HG02571 (cell line): ENCODE results near the gene MRGPRX1.
"Not testable (repeated sequence)": the region's sequence is repeated elsewhere in the genome, so short reads cannot be mapped to it uniquely, and the experiment has no call there.

ENCODE experiments used
- ATAC-seq: cut with Tn5 transposase; IDR thresholded peaks from one replicate; pipeline ENCODE4 v1.9.1; 2021; ENCODE audit warnings: mild to moderate bottlenecking, moderate library complexity; ENCODE audit not compliant: unreplicated experiment

MRGPRX1 gene

DNA sequence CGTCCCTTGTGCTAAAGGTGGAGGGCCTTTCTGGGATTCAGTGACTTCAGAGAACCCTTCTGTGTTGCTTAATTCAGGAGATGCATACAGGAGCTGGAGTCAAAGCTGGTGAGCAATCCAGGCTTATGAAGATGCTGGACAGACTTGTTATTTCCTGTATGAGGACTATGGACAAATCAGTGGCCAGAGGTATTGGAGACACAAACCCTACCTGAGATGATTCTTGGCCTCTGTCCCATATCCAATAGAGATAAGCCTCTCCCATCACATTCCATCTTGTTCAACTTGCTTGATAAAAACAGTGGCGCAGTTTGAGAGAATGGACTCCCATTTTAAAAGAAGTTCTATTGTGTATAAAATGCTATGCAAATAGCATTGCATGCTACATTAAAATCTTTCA, at the start of gene MRGPRX1:
TSS of gene MRGPRX1 (minus strand) at position 101 of the 400 bp plus-strand sequence. CDS start 4,630 bp downstream, outside the sequence.
- no peak for ATAC-seq

DNA sequence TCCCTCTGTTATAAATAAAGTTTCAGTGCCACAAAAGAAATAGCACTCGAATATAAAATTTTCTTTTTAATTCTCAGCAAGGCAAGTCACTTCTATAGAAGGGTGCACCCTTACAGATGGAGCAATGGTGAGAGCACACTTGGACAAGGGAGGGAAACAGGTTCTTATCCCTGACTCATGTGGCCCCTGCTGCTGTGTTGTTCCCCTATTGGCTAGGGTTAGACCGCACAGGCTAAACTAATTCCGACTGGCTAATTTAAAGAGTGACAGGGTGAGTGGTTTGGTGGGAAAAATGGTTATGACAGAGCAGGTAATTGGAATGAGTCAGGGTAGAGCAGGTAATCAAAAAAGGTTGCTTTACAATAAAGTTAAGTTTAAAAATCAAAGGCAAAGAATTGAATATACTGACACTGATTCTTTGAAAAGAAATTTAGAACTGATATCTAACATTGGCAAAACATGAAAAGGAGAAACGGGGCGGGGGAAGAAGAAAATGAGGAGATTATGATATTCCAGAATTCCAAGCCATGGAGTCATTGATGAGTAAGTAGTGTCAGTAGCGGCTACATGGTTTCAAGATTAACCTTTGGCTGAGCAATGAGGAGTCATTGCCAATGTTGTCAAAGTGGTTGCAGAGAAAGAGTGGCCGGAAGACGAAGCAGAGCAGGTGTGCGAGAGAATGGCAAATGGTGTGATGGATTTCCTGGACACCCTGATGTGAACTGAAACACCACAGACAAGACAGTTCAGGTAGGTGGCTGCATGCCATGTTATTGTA, 48.4 kb upstream of the MRGPRX1 start:
- ATAC-seq, result no peak

DNA sequence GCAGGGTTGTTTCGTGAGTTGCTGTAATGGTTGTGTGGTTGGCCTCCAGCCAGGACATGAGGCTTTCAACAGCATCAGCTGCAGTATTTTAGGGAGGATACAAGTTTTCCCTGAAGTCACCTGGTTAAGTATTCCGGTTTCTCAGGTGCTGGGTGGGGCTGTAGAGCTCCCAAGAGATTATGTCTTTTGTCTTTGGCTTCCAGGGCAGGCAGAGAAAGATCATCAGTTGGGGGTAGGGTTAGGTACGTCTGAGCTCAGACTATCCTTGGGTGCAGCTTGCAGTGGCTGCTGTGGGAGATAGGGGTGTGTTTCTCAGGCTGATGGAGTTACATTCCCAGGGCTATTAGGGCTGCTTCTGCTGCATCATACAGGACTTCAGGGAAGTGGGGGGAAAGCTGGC, 47.5 kb upstream of the MRGPRX1 start:
- no peak for ATAC-seq

DNA sequence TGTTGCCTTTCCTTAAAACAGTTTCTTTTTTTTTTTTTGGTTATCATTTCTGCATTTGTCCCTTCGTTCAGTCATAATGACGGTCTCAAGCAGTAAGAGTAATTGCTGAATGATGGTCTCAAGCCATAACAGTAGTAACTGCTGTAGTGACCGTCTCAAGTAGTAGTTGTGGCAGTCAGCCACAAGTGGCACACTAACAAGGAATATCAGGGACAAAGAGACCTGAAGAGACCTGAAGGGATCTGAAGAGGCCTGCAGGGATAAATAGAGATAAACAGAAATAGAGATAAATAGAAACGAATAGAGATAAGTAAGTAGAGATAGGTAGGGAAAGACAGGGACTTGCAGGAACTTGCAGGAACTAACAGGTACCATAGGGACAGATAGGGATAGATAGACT, 42.7 kb upstream of the MRGPRX1 start:
- no peak for ATAC-seq

DNA sequence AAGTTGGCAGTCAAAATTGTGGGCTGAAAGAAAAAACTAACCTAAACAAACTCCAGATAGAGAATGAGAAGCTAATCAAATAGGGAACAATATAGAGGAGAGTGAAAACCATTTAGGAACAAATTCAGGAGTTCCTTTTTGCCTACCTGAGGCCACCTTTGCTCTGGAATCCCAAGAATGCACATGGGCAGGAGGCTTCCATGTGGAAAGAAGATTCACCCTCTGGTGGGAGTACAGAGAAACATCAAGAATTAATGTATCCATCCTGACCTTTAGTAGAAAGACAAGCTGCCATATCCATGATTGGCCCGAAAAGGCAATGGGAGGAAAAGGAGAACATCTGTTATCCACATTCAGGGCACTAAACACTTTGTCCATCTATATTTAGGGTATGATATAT, 35.0 kb upstream of the MRGPRX1 start:
- ATAC-seq, result no peak

DNA sequence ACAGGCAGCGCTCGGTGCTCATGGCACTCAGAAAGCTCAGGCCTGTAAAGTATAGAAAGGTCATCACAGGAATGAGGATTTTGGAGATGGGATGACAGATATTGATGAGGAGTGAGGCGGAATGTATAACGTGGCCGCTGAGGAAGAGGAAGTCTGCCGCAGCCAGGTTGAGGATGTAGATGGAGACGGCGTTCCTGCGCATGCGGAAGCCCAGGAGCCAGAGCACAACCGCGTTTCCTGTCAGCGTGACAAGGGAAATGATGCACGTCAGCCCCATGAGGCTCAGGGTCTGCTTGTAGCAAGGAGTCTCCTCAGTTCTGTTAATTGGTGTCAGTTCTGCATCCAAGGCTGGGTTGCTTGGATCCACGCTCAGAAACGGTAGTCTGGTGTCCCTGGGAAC, 33.1 kb upstream of the MRGPRX1 start:
- no peak for ATAC-seq

DNA sequence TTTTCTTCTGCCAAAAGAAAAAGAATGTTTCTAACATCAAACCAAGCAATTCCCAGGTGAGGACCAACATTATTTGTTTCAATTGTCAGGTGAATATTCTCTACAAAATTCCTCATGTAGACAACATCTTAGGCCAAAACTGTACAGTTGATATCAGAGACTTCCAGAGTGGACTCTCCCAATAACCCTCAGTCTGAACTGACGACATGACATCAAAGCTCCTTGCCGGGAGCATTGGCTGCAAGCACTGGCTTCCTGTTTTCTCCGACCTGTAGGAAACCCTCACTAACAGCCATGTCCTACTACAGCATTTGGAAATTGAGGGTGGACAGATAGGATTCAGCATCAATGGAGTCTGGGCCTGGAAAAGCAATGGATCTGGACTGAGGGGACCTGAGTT, 30.5 kb upstream of the MRGPRX1 start:
- no peak for ATAC-seq

DNA sequence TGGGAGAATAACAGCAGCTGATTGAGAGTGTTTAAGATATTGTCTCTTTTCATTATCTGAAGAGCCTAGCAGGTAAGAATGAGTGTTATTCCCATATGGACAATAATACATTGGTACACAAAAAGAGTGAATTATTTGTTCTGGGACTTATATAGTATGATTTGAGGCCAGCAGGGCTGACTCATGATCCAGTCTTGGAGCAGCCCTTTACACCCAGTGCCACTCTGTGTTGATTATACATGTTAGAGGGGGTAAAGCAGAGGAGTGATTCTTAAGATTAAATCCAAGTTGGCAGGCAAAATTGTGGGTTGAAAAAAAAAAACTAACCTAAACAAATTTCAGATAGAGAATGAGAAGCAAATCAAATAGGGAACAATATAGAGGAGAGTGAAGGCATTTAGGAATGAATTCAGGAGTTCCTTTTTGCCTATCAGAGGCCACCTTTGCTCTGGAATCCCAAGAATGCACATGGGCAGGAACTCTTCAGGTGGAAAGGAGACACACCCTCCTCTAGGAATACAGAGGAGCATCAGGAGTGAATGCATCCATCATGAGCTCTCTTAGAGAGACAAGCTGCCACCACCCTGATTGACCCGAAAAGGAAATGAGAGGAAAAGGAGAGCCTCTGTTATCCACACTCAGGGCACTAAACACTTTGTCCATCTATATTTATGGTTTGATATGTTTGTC, 19.2 kb upstream of the MRGPRX1 start:
- ATAC-seq, result no peak

DNA sequence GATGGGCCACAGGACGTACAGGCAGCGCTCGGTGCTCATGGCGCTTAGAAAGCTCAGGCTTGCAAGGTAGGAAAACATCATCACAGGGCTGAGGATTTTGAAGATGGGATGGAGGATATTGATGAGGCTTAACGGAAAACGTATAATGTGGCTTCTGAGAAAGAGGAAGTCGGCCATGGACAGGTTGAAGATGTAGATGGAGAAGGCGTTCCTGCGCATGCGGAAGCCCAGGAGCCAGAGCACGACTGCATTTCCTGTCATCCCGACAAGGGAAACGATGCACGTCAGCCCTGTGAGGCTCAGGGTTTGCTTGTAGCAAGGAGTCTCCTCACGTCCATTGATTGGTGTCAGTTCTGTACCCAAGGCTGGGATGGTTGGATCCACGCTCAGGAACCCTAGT, 17.4 kb upstream of the MRGPRX1 start:
- ATAC-seq, result no peak

DNA sequence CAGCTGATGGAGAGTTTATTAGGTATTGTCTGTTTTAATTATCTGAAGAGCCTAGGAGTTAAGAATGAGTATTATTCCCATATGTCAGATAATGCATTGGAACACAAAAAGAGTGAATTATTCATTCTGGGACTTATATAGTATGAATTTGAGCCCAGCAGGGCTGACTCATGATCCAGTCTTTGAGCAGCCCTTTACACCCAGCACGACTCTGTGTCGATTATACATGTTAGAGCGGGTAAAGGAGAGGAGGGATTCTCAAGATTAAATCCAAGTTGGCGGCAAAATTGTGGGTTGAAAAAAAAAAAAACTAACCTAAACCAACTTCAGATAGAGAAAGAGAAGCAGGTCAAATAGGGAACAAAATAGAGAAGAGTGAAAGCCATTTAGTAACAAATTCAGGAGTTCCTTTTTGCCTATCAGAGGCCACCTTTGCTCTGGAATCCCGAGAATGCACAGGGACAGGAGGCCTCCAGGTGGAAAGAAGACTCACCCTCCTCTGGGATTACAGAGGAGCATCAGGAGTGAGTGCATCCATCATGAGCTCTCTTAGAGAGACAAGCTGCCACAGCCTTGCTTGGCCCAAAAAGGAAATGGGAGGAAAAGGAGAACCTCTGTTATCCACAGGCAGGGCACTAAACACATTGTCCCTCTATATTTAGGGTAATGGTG, 3.1 kb downstream of the MRGPRX1 start:
- no peak for ATAC-seq

DNA sequence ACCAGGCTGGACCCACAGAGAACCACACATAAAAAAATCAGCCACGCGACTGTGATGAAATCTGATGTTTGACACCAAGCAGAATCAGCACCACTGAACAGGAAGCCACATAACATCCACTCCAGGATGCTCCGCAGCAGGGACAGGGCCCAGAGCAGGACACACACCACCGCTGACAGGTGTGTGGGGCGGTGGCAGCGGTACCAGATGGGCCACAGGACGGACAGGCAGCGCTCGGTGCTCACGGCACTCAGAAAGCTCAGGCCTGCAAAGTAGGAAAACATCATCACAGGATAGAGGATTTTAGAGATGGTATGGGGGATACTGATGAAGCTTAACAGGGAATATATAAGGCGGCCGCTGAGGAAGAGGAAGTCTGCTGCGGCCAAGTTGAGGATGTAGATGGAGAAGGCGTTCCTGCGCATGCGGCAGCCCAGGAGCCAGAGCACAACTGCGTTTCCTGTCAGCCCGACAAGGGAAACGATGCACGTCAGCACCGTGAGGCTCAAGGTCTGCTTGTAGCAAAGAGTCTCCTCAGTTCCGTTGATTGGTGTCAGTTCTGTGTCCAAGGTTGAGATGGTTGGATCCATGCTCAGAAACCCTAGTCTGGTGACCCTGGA, 4.9 kb downstream of the MRGPRX1 start:
- ATAC-seq, result no peak

DNA sequence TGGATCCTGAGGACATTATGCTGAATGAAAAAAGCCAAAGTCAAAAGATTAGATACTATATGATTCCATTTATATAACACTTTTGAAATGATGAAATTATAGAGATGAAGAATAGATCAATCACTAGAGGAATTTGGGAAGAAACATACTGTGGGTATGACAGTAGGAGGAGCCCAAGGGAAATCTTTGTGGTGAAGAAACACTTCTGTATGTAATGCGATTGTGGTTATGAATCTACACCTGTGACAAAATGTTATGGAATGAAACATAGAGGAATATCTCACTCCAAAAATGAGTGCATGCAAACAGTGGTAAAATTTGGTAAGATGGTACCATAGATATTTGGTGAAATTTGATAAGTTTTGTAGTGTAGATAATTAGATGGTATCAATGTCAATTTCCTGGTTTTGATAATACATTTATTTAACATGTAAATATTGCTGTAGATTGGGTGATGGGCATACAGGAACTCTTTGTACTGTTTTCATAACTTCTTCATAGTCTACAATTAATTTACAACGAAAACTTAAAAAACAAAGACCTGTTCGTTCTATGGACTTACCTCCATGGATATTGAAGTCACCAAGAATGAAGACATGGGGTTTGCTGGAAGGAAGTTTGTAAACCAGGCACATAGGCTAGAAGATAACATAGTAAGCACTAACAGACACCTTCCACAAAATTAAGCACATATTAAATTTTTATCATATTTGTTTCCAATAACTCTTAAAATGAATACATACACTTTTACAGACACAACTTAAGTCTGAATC, 11.5 kb downstream of the MRGPRX1 start:
- ATAC-seq, result no peak

DNA sequence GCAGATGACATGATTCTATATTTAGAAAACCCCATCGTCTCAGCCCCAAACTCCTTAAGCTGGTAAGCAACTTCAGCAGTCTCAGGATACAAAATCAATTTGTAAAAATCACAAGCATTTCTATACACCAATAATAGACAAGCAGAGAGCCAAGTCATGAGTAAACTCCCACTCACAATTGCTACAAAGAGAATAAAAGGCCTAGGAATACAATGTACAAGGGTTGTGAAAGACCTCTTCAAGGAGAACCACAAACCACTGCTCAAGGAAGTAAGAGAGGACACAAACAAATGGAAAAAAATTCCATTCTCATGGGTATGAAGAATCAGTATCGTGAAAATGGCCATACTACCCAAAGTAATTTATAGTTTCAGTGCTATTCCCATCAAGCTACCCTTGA, 13.8 kb downstream of the MRGPRX1 start:
- not testable (repeated sequence) for ATAC-seq

DNA sequence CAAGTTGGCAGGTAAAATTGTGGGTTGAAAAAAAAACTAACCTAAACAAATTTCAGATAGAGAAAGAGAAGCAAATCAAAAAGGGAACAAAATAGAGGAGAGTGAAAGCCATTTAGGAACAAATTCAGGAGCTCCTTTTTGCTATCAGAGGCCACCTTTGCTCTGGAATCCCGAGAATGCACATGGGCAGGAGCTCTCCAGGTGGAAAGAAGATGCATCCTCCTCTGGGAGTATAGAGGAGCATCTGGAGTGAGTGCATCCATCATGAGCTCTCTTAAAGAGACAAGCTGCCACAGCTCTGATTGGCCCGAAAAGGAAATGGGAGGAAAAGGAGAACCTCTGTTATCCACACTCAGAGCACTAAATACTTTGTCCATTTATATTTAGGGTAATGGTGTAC, 26.3 kb downstream of the MRGPRX1 start:
- no peak for ATAC-seq

DNA sequence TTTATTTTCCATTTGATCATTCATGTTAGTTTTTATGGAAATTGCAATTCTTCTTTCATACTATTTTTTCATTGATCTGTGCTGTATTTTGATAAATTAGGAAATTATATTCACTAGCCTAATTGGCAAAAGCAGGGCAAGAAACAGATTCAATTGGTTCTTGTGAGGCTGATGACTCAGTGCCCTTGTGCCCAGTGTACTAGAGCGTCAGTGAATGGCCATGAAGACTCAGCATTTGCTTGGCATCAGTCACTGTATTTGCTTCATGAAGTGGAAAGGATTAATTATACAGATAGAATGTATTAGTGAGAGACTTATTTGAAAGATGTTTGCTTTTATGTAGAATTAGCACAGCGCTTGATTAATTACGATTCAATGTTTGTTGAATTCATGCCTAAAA, 31.8 kb downstream of the MRGPRX1 start:
- ATAC-seq, result no peak

DNA sequence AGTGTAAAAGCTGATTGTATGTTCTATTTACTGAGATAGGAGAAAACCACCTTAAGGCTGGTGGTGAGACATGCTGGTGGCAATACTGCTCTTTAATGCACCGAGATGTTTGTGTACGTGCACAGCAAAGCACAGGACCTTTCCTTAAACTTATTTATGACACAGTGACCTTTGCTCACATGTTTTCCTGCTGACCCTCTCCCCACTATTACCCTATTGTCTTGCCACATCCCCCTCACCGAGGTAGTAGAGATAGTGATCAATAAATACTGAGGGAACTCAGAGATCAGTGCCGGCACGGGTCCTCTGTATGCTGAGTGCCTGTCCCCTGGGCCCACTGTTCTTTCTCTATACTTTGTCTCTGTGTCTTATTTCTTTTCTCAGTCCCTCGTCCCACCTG, 38.6 kb downstream of the MRGPRX1 start:
- ATAC-seq, result not testable (repeated sequence)

DNA sequence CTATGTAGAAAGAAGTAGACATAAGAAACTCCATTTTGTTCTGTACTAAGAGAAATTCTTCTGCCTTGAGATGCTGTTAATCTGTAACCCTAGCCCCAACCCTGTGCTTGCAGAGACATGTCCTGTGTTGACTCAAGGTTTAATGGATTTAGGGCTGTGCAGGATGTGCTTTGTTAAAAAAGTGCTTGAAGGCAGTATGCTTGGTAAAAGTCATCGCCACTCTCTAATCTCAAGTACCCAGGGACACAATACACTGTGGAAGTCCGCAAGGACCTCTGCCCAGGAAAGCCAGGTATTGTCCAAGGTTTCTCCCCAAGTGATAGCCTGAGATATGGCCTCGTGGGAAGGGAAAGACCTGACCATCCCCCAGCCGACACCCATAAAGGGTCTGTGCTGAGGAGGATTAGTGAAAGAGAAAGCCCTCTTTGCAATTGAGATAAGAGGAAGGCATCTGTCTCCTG, 39.0 kb downstream of the MRGPRX1 start:
- ATAC-seq, result not testable (repeated sequence)

DNA sequence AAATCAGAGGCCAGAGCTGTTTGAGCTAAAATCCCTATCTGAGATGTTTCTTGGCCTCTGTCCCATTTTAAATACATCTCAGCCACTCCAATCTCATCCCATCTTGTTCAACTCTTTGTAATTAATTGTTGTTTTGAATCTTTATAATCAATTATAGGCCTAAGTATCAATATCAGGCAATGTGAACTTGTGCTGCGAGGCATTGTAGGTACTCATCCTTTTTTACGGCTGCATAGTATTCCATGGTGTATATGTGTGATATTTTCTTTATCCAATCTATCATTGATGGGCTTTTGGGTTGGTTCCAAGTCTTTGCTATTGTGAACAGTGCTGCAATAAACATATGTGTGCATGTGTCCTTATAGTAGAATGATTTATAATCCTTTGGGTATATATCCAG, 47.5 kb downstream of the MRGPRX1 start:
- not testable (repeated sequence) for ATAC-seq

DNA sequence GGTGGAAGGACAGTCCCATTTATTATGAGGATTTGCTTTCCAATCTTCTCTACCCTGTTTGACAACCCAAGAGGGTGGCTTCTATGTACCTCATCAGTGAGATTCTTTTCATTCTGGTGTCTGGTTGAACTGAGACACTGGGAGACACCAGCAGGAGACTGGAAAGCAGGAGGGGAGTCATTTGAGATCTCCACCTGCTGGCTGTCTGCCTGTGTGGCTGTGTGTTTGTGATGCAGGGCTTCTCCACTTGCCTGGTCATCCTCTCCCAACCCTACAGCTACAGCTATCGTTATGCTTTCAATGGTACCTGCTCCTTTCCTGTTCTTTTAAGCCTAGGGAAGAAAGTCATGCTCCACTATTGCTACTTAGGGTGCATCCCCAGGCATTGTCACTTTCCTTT, 48.6 kb downstream of the MRGPRX1 start:
- ATAC-seq, result no peak
